ENCODE measurements around the gene HBEGF.

HBEGF gene

GRCh38 chr5:140381351-140381750 is 34.9 kb upstream of the HBEGF start (continued):
- TF ChIP-seq ISL1 (CRISPR knock-in tag; IDR thresholded peaks at IDR 0.05) (no peak), ZFP30 (CRISPR knock-in tag; IDR thresholded peaks at IDR 0.05) (no peak), RARB (CRISPR knock-in tag; IDR thresholded peaks at IDR 0.05) (no peak), ZNF565 (CRISPR knock-in tag; conservative IDR thresholded peaks at IDR 0.05; ENCODE audit: low read depth) (no peak), SNAI2 (CRISPR knock-in tag; IDR thresholded peaks at IDR 0.05) (no peak), ZNF8 (CRISPR knock-in tag; IDR thresholded peaks at IDR 0.05) (no peak)

DNA sequence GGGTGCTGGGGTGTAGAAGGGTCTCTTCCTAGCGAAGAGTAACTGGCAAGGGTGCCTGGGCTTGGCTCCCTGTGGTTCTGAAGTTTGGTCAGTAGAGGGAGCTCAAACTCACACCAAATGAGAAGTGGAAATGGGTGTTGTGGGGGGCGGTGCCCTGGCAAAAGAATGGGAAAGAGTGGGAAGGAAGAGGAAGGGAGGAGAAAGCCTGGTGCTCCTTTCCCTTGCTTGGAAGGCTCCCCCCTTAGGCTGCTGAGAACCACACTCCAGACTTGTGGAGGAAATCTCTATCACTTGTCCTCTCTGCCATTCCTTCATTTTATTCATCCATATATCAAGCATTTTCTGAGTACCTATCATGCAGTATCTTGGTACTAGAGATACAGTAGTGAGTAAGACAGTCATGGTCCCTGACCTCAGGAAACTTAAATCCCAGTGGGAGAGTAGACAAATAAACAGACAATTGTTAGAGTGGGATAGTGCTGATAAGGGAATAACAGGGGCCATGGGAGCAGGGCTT is 26.6 kb upstream of the HBEGF start:
- ATAC-seq: peak; percentile 96

GRCh38 chr5:140371356-140372151 is 25.2 kb upstream of the HBEGF start:
- TF ChIP-seq ESRRG (CRISPR knock-in tag; IDR thresholded peaks at IDR 0.05) (no peak), ZNF70 (CRISPR knock-in tag; IDR thresholded peaks at IDR 0.05) (no peak)
- no peak for ATAC-seq

More for the DNA sequence above, 26.6 kb upstream of the HBEGF start:
- TF ChIP-seq TCF4 (CRISPR knock-in tag; IDR thresholded peaks at IDR 0.05; ENCODE audit: borderline replicate concordance): no peak
- no peak for TF ChIP-seq SNAI2 (CRISPR knock-in tag; IDR thresholded peaks at IDR 0.05)
- TF ChIP-seq ZNF8 (CRISPR knock-in tag; IDR thresholded peaks at IDR 0.05): no peak
- TF ChIP-seq ZFP3 (CRISPR knock-in tag; IDR thresholded peaks at IDR 0.05): no peak
- TF ChIP-seq POU6F1 (CRISPR knock-in tag; IDR thresholded peaks at IDR 0.05; ENCODE audit: borderline replicate concordance, low read depth): no peak
- TF ChIP-seq BACH2 (CRISPR knock-in tag; IDR thresholded peaks at IDR 0.05; ENCODE audit: borderline replicate concordance): no peak
- no peak for TF ChIP-seq TOX (CRISPR knock-in tag; IDR thresholded peaks at IDR 0.05; ENCODE audit: borderline replicate concordance)
- no peak for TF ChIP-seq ZC3H10 (CRISPR knock-in tag; IDR thresholded peaks at IDR 0.05)
- TF ChIP-seq ISL1 (CRISPR knock-in tag; IDR thresholded peaks at IDR 0.05): no peak
- no peak for TF ChIP-seq PPARA (CRISPR knock-in tag; IDR thresholded peaks at IDR 0.05; ENCODE audit: borderline replicate concordance)
- no peak for TF ChIP-seq RARB (CRISPR knock-in tag; IDR thresholded peaks at IDR 0.05)
- no peak for TF ChIP-seq CREB5 (CRISPR knock-in tag; IDR thresholded peaks at IDR 0.05; ENCODE audit: low read depth)
- TF ChIP-seq GLIS3 (CRISPR knock-in tag; IDR thresholded peaks at IDR 0.05): no peak
- TF ChIP-seq, protein P1, sequence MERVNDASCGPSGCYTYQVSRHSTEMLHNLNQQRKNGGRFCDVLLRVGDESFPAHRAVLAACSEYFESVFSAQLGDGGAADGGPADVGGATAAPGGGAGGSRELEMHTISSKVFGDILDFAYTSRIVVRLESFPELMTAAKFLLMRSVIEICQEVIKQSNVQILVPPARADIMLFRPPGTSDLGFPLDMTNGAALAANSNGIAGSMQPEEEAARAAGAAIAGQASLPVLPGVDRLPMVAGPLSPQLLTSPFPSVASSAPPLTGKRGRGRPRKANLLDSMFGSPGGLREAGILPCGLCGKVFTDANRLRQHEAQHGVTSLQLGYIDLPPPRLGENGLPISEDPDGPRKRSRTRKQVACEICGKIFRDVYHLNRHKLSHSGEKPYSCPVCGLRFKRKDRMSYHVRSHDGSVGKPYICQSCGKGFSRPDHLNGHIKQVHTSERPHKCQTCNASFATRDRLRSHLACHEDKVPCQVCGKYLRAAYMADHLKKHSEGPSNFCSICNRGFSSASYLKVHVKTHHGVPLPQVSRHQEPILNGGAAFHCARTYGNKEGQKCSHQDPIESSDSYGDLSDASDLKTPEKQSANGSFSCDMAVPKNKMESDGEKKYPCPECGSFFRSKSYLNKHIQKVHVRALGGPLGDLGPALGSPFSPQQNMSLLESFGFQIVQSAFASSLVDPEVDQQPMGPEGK (CRISPR knock-in tag; IDR thresholded peaks at IDR 0.05; ENCODE audit: borderline replicate concordance): no peak
- no peak for TF ChIP-seq OSR1 (CRISPR knock-in tag; IDR thresholded peaks at IDR 0.05)
- no peak for TF ChIP-seq ZNF70 (CRISPR knock-in tag; IDR thresholded peaks at IDR 0.05)
- TF ChIP-seq CSRNP3 (CRISPR knock-in tag; IDR thresholded peaks at IDR 0.05): no peak
- TF ChIP-seq ARNTL (CRISPR knock-in tag; IDR thresholded peaks at IDR 0.05; ENCODE audit: borderline replicate concordance, low read depth): no peak
- TF ChIP-seq ESRRG (CRISPR knock-in tag; IDR thresholded peaks at IDR 0.05): no peak

- no peak for ATAC-seq
- TF ChIP-seq ZFP3 (CRISPR knock-in tag; IDR thresholded peaks at IDR 0.05) (no peak), ARNTL (CRISPR knock-in tag; IDR thresholded peaks at IDR 0.05; ENCODE audit: borderline replicate concordance, low read depth) (no peak), PPARA (CRISPR knock-in tag; IDR thresholded peaks at IDR 0.05; ENCODE audit: borderline replicate concordance) (no peak), TOX (CRISPR knock-in tag; IDR thresholded peaks at IDR 0.05; ENCODE audit: borderline replicate concordance) (no peak), CREB5 (CRISPR knock-in tag; IDR thresholded peaks at IDR 0.05; ENCODE audit: low read depth) (no peak), TCF4 (CRISPR knock-in tag; IDR thresholded peaks at IDR 0.05; ENCODE audit: borderline replicate concordance) (no peak), POU6F1 (CRISPR knock-in tag; IDR thresholded peaks at IDR 0.05; ENCODE audit: borderline replicate concordance, low read depth) (no peak), CSDC2 (CRISPR knock-in tag; IDR thresholded peaks at IDR 0.05) (no peak), GLIS3 (CRISPR knock-in tag; IDR thresholded peaks at IDR 0.05) (no peak), ZNF70 (CRISPR knock-in tag; IDR thresholded peaks at IDR 0.05) (no peak)
- TF ChIP-seq, protein P1 (CRISPR knock-in tag; IDR thresholded peaks at IDR 0.05; ENCODE audit: borderline replicate concordance): no peak
These were observed 21.0 kb upstream of the HBEGF start for GRCh38 chr5:140367256-140368013.
